ENCODE measurements around the gene TARBP2.

TARBP2 gene

DNA sequence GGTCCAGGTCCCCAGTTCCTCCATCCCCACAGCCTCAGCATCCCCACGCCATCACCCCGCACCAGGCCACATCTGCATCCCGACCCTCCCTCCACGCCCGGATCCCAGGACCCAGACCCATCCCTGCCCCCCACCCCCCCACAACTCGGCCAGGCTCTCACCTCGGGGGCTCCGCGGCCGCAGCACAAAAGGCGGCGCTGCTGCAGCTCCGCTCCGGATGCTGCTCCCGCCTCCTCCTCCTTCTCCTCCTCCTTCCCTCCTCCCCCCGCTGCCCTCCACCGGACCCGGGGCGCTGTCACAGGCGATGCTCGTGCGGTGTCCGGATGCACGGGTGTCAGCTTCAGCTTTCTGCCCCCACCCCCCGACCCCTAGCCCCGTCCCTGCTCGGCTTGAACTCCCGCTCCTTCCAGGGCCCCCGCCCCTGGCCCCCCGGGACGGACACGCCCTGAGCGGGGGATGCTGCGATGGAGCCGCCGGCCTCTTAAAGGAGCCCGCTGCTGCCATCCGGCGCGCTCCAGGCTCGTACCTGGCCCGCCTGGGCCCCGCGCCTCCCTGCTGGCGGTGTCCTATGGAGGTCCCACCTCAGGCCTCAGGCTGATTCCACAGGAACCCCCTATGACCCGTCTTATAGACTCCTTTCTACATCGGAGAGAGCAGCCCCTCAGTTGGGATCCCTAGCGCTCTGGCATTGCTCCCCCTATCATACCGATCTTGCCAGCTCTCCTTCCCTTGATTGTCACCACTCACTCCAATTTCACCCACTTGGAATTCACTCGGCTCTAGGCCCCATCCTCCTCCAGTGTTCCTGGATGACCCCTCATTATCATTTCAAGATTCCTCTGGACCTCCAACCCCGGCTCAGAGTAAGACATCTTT lies 1.6 kb upstream of the TARBP2 start, which contains the start of gene MAP3K12:
Gene MAP3K12, minus strand, starts transcription at position 193 of the 876 bp plus-strand sequence. CDS start 12,067 bp downstream, outside the sequence.
- peak within 1 kb of the TSS; percentile 99 for H3K27ac ChIP-seq
- TF ChIP-seq, protein P1, sequence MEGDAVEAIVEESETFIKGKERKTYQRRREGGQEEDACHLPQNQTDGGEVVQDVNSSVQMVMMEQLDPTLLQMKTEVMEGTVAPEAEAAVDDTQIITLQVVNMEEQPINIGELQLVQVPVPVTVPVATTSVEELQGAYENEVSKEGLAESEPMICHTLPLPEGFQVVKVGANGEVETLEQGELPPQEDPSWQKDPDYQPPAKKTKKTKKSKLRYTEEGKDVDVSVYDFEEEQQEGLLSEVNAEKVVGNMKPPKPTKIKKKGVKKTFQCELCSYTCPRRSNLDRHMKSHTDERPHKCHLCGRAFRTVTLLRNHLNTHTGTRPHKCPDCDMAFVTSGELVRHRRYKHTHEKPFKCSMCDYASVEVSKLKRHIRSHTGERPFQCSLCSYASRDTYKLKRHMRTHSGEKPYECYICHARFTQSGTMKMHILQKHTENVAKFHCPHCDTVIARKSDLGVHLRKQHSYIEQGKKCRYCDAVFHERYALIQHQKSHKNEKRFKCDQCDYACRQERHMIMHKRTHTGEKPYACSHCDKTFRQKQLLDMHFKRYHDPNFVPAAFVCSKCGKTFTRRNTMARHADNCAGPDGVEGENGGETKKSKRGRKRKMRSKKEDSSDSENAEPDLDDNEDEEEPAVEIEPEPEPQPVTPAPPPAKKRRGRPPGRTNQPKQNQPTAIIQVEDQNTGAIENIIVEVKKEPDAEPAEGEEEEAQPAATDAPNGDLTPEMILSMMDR (conservative IDR thresholded peaks at IDR 0.05) = peak; percentile 17; the same call in 1 of the 2 replicates

DNA sequence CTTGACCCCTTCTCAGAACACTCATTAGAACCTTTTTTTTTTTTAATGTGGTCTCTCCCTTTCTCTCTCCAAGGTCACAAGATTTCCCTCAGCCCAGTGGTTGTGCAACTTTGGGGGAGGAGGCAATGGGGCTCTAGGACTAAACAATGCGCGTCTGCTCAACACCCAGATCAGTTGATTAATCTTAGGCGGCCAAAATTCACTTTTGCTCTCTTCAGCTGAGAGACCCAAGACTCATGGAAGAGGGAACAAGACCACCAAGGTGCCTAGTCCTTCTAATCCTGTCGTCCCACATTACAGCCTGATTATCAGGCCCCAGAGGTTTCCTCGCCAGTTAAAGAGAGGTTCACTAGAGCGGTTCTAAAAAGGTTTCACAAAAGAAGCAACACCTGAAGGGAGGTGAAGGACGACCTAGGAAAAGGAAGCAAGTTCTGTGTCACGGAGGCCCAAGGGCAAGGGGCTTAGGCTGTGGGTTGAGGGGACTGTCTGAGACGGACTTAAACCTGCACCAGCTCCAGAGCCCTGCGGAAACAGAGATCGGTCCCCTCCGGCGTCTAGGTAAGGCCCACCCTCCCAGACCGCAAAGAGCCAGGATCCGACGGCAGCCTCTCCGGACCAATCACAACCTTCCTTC lies 824 bp upstream of the TARBP2 start:
- TF ChIP-seq, protein P1 (conservative IDR thresholded peaks at IDR 0.05) = no peak
- peak overlapping the region; percentile 99 for H3K27ac ChIP-seq

DNA sequence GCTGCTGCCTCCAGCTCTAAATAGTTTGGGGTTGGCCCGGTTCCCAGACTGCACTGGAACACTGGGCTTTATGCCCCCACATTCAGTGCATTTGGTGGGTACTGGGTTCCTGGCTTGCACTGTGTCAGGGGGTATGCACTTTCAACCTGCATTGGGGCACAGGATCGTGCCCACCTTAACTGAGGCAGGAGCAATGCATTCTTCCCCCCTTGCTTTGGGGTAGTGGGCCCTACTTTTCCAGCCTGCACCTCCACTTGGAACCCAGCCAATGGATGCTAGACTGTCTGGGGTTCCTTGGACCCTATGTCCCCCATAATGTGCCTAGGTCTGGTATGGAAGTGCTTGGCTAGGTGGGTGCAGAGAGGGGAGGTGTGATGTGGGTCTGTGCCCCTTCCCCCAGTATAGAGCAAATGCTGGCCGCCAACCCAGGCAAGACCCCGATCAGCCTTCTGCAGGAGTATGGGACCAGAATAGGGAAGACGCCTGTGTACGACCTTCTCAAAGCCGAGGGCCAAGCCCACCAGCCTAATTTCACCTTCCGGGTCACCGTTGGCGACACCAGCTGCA lies 615 bp downstream of the TARBP2 start:
- TF ChIP-seq, protein P1 (conservative IDR thresholded peaks at IDR 0.05) = no peak
- peak overlapping the region; percentile 99 for H3K27ac ChIP-seq

DNA sequence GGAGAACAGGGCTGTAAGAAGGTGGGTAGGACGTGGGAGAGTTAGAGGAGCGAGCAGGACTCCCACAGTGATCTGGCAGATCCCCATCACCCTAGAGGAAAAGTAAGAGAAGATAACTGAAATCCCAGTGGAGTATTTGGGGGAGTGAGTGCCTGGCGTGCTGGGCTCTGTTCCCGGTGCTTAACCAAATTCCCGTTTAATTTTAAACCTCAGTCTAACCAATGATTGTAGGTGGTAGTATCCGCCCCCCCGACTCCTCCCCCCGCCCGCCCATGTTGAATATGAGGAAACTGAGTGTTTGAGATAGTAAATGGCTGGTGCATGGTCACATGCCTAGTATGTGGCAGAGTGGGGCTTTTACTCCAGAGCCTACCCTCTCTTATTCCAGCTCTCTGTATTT lies 1.2 kb downstream of the TARBP2 start:
- H3K27ac ChIP-seq = peak overlapping the region; percentile 99
- TF ChIP-seq, protein P1 (conservative IDR thresholded peaks at IDR 0.05) = no peak

DNA sequence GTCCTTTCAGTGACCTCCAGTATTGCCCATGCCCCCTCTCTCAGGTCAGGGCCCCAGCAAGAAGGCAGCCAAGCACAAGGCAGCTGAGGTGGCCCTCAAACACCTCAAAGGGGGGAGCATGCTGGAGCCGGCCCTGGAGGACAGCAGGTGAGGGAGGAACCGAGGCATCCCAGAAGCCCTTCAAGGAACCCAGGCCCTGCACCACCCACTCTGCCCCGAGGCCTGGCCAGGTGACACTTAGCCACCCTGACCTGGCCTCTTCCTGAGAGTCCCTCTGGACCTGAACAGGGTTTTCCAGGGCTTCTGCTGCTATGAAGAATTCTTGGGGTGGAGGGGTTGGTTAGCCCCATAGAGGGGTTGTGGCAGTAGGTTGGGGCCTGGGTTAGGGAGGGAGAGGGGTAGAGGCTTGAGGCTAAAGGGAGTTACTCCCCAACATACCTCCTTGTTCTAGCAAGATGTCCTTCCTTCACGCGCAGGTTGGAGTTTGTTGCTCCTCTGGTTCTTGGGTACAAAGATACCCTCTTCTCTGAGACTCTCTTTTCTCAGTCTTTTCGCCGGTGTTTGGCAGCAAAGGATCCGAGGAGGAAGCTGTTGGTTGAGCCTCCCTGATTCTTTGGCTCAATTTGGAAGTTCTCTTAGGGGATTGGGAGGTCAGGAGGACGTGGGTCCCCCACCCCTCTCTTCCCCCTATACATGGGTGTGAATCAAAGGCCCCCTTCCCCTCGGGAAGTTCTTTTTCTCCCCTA lies 2.1 kb downstream of the TARBP2 start:
- TF ChIP-seq, protein P1 (conservative IDR thresholded peaks at IDR 0.05) = no peak
- H3K27ac ChIP-seq = no peak overlapping the region

DNA sequence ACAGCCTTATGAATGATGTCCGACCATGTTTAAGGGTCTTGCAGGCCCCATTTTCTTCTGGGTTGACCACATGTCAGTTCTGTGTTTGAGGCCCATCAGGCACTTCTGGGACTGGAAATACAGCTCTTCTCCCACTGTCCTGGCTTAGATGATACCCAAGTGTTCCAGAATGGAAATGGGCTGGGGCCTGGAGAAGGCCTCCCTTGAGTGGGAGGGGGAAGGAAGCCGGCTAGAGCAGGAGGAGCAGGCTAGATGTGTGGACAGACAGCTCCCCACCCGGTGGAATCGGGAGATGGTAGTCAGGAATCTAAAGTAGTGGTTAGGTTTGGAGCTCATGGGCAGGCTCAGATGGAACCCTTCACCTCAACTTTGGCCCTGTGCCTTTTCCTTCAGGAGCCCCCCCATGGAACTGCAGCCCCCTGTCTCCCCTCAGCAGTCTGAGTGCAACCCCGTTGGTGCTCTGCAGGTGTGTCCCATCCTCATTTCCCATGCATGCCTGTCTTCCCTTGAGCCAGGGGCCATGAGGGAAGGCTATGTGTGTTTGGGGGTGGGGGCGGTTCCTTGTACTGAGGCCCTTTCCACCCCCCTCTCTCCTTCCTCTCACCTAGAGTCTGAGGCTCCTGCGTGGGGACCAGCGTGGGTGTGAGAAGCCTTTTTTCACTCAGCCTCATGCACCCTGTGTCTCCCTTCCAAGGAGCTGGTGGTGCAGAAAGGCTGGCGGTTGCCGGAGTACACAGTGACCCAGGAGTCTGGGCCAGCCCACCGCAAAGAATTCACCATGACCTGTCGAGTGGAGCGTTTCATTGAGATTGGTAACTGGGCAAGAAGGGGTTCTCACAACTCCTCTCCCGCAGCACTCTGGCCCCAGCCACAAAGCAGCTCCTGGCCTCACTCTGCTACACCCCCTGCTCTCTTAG lies 3.2 kb downstream of the TARBP2 start:
- no peak overlapping the region for H3K27ac ChIP-seq

More for the DNA sequence above, 3.2 kb downstream of the TARBP2 start:
- TF ChIP-seq, protein P1 (conservative IDR thresholded peaks at IDR 0.05) = no peak

Measured in VCaP (cell line).